ENCODE results near the gene TRAF5. TPM values are rescaled to one million over a fixed set of nuclear protein-coding genes. Genes with fewer than 3 reads are reported as not detected.

TRAF5 gene
- total and polyA plus RNA-seq, 2 donors (not counting 3 experiments of a cell fraction or from before 2014, with no cell fraction given), result 8.5 to 17.6 TPM

DNA sequence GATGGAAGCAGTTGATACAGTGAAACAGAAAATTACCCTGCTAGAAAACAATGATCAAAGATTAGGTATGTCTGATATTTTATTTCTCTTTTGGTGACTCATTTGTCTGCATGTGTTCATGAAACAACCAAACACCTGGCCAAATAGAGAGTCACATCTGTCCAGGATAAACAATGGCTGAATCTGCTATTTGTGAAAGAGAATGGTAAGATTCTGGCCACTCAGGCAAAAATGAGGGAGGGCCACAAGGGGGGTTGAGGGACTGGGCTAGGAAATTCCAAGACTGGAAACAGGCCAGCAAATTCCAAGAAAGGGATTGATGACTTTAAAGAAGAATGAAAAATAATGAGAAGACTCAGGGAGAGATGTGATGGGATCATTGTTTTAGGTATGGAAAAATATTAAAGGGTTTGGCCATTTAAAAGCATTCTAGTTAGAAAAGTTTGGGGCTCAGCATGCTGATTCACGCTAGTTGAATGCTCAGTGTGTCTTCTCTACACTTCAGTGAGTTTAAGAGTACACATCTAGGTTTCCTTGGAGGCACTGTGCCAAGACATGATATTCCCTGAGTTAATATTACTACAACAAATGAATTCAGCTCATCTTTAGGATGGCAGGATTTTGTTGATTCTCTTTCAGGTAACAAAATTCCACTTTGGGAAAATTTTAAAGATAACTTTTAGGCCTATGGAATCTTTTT lies 44.9 kb downstream of the TRAF5 start:
- dilution Hi-C loops (cut with MboI; ENCODE audit: extremely low pct_ligation_motif_present, low sequenced_read_pairs), result no loop called here
- no peak overlapping the region for H2AFZ ChIP-seq (ENCODE audit: low read depth, low read length)
- H4K20me1 ChIP-seq (replicated peaks; ENCODE audit: control insufficient read depth, extremely low read depth, insufficient read depth, low read length), result no peaks in the 10 kb centered on the region
- no peak overlapping the region for H3K4me2 ChIP-seq (ENCODE audit: insufficient read depth, low read length)
- no peak overlapping the region for H3K9ac ChIP-seq (replicated peaks; ENCODE audit: extremely low read depth, insufficient read depth, low read length)
- DNase-seq (ENCODE audit: low read depth, low spot score), result peak; percentile 86
- ChIA-PET POLR2A (interaction anchor here (0.7 kb wide), 2 partner anchors 12 to 25 kb away, joined by 3 read pairs; no protein-coding TSS in a partner anchor), CTCF (no interaction called here)
- H3K4me3 ChIP-seq (replicated peaks in 1 of 3; ENCODE audit: insufficient read depth in 1 of 3, low read depth in 1 of 3, low read length in 3 of 3), result no peak overlapping the region
- no peaks in the 10 kb centered on the region for H3K4me1 ChIP-seq (ENCODE audit: control insufficient read depth, extremely low read depth, insufficient read depth, low read length)
- H3K9me3 ChIP-seq (replicated peaks; ENCODE audit: control insufficient read depth, insufficient read depth, low read length), result no peaks in the 10 kb centered on the region
- peak overlapping the region; percentile 1 for H3K27ac ChIP-seq (ENCODE audit: insufficient read depth, low read depth, low read length)
- no peaks in the 10 kb centered on the region for H3K79me2 ChIP-seq (ENCODE audit: control insufficient read depth, insufficient read depth, low read length)
- H3K27me3 ChIP-seq (ENCODE audit: control insufficient read depth in 2 of 2, insufficient read depth in 2 of 2, low read length in 2 of 2), result no peaks in the 10 kb centered on the region
- BruUV-seq (replicated peaks), result no TSS peak
- TF ChIP-seq, protein P1, sequence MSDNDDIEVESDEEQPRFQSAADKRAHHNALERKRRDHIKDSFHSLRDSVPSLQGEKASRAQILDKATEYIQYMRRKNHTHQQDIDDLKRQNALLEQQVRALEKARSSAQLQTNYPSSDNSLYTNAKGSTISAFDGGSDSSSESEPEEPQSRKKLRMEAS (IDR thresholded peaks at IDR 0.05; ENCODE audit: insufficient read depth, insufficient read length), result no peak
- TF ChIP-seq GATA2 (IDR thresholded peaks at IDR 0.05; ENCODE audit: insufficient read depth, insufficient read length, low read depth, low read length), result no peak
- peak; percentile 32 for TF ChIP-seq JUN (IDR thresholded peaks at IDR 0.05; ENCODE audit: borderline replicate concordance, insufficient read depth, insufficient read length, low read depth)
- TF ChIP-seq CTCF (IDR thresholded peaks at IDR 0.05; ENCODE audit: extremely low read depth in 1 of 2, insufficient read depth in 1 of 2, low read depth in 1 of 2, low read length in 2 of 2), result no peak
- TF ChIP-seq POLR2AphosphoS5 (IDR thresholded peaks at IDR 0.05; ENCODE audit: insufficient read depth, low read depth, low read length), result no peak
- TF ChIP-seq POLR2A (IDR thresholded peaks at IDR 0.05; ENCODE audit: low read depth, low read length), result no peak
- peak; percentile 34 for TF ChIP-seq FOS (IDR thresholded peaks at IDR 0.05; ENCODE audit: borderline replicate concordance, insufficient read depth, low read length)
- TF ChIP-seq EZH2 (IDR thresholded peaks at IDR 0.05; ENCODE audit: borderline replicate concordance, low read depth, low read length, severe bottlenecking), result no peak
- peaks cover 0 to 3% of the 10 kb centered on the region in 2 experiments for H3K36me3 ChIP-seq (ENCODE audit: control insufficient read depth in 2 of 2, extremely low read depth in 1 of 2, insufficient read depth in 2 of 2, low read length in 2 of 2)
- intact Hi-C loops (cut with micrococcal nuclease), result loop anchor here (1.0 kb wide), 1 partner anchor 11 kb away; no protein-coding TSS in a partner anchor
- no peaks in the 10 kb centered on the region for H3K9me1 ChIP-seq (replicated peaks; ENCODE audit: control insufficient read depth, extremely low read depth, insufficient read depth, low read length)
- FAIRE-seq, result peak; percentile 81

Measured in endothelial cell of umbilical vein (primary cell).